DND-41 (cell line): ENCODE data around the gene MEGF11.

Experiments
- EZH2 ChIP-seq: IDR thresholded peaks from 3 replicates; pipeline ENCODE4 v1.6.1; 2012; ENCODE audit warnings: borderline replicate concordance, low read depth, mild to moderate bottlenecking, moderate library complexity, low read length, inconsistent platforms; ENCODE audit not compliant: severe bottlenecking
- TF ChIP-seq, protein P1 (sequence below): IDR thresholded peaks from 2 replicates; pipeline ENCODE4 v1.5.1; 2012; ENCODE audit warnings: borderline replicate concordance, low read length, moderate library complexity, mild to moderate bottlenecking; ENCODE audit not compliant: poor library complexity, severe bottlenecking; ENCODE audit errors: extremely low read depth

DNA sequence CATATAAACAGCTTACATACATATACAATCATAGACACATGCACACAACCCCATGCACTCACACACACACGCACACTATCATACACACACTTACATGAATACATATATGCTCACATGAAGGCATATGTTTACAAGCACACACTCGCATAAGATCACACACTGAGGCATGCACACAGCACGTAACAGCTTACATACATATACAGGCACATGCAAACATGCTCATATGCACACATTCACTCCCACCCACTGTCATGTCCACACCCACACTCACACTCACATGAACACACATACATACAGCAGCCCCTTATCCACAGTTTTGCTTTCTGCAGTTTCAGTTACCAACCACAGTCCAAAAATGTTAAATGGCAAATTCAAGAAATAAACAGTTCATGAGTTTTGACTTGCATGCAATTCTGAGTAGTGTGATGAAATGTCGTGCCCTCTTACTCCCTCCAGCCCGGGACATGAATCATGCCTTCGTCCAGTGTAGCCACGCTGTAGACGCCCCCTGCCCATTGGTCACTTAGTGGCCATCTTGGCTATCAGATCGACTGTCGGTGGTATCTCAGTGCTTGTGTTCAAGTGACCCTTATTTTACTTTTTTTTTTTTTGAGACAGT lies 27.8 kb downstream of the MEGF11 start:
- TF ChIP-seq, protein P1, sequence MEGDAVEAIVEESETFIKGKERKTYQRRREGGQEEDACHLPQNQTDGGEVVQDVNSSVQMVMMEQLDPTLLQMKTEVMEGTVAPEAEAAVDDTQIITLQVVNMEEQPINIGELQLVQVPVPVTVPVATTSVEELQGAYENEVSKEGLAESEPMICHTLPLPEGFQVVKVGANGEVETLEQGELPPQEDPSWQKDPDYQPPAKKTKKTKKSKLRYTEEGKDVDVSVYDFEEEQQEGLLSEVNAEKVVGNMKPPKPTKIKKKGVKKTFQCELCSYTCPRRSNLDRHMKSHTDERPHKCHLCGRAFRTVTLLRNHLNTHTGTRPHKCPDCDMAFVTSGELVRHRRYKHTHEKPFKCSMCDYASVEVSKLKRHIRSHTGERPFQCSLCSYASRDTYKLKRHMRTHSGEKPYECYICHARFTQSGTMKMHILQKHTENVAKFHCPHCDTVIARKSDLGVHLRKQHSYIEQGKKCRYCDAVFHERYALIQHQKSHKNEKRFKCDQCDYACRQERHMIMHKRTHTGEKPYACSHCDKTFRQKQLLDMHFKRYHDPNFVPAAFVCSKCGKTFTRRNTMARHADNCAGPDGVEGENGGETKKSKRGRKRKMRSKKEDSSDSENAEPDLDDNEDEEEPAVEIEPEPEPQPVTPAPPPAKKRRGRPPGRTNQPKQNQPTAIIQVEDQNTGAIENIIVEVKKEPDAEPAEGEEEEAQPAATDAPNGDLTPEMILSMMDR = no peak
- TF ChIP-seq EZH2 = no peak
